ENCODE data around the gene FOXO6. TPM values are rescaled to one million over a fixed set of nuclear protein-coding genes. Genes with fewer than 3 reads are reported as not detected.

Gene FOXO6
- total RNA-seq, 1 donor from 2014 or later = 2.1 TPM

DNA sequence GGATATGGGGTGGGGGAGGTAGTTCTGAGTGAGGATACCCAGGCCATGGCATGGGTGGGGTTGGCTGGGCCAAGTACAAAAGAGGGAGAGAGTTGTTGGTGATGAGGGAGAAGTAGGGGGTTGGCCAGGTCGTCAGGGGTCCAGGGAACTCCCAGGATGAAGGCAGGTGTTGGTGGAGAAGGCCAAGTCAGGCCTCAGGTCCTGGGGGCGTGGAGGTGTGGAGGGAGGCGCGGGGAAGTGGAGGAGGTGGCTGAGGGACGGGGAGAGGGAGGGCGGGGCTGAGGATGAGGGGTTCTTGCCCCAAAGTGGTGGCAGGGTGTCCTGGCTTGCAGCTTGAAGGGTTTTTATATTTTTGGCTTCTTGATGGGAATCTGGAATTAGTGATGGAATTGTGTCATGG, 61.1 kb downstream of the FOXO6 start:
- no peaks in the 10 kb centered on the region for H3K27me3 ChIP-seq (ENCODE audit: low read depth)
- H3K4me1 ChIP-seq = peaks cover 16% of the 10 kb centered on the region
- no peak for DNase-seq
- H3K36me3 ChIP-seq = no peaks in the 10 kb centered on the region
- no peaks in the 10 kb centered on the region for H3K9me3 ChIP-seq (replicated peaks)
- intact Hi-C loops (cut with micrococcal nuclease) = no loop called here
- TF ChIP-seq, protein P1, sequence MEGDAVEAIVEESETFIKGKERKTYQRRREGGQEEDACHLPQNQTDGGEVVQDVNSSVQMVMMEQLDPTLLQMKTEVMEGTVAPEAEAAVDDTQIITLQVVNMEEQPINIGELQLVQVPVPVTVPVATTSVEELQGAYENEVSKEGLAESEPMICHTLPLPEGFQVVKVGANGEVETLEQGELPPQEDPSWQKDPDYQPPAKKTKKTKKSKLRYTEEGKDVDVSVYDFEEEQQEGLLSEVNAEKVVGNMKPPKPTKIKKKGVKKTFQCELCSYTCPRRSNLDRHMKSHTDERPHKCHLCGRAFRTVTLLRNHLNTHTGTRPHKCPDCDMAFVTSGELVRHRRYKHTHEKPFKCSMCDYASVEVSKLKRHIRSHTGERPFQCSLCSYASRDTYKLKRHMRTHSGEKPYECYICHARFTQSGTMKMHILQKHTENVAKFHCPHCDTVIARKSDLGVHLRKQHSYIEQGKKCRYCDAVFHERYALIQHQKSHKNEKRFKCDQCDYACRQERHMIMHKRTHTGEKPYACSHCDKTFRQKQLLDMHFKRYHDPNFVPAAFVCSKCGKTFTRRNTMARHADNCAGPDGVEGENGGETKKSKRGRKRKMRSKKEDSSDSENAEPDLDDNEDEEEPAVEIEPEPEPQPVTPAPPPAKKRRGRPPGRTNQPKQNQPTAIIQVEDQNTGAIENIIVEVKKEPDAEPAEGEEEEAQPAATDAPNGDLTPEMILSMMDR (IDR thresholded peaks at IDR 0.05; ENCODE audit: borderline replicate concordance) = no peak
- no peak overlapping the region for H3K27ac ChIP-seq (replicated peaks)
- no peak overlapping the region for H3K4me3 ChIP-seq

DNA sequence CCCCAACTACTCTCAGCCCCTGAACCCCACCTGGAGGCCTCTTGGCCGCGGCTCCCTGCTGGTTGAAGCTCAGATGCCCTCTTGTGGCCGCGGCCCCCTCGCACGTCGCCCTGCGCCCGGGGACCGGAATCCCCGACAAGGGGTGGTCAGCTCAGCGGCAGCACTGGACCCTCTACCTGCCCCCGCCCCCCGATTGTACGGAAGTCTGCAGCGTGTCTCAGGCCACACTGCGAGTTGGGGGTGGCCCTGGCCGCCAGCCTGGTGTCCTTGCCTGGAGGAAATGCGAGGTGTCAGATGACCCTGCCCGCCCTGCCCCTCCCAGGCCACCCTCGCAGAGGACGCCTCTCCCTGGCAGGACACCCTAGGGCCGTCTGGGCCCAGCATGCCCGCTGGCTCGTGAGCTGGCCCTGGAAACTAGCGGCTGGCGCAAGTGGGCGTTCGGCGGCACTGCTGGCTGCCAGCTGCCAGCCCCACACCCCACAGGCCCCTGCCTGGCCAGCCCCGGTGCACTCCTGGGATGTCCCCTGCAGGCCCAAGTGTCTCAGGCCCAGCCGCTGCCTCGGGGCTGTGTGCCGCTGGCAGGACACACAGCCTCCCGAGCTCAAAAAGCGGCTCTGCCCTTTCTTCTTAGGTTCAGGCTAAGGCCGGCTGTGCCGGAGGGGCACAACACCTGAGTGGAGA, 62.4 kb downstream of the FOXO6 start:
- Histone ChIP-seq H3K9me3 (replicated peaks) (no peaks in the 10 kb centered on the region), H3K27ac (replicated peaks) (peak overlapping the region; percentile 80), H3K4me1 (peaks cover 8% of the 10 kb centered on the region), H3K27me3 (ENCODE audit: low read depth) (no peaks in the 10 kb centered on the region), H3K4me3 (peak overlapping the region; percentile 59), H3K36me3 (no peaks in the 10 kb centered on the region)
- peak; percentile 60 for DNase-seq
- TF ChIP-seq, protein P1 (IDR thresholded peaks at IDR 0.05; ENCODE audit: borderline replicate concordance) = peak; percentile 47
- intact Hi-C loops (cut with micrococcal nuclease) = no loop called here

DNA sequence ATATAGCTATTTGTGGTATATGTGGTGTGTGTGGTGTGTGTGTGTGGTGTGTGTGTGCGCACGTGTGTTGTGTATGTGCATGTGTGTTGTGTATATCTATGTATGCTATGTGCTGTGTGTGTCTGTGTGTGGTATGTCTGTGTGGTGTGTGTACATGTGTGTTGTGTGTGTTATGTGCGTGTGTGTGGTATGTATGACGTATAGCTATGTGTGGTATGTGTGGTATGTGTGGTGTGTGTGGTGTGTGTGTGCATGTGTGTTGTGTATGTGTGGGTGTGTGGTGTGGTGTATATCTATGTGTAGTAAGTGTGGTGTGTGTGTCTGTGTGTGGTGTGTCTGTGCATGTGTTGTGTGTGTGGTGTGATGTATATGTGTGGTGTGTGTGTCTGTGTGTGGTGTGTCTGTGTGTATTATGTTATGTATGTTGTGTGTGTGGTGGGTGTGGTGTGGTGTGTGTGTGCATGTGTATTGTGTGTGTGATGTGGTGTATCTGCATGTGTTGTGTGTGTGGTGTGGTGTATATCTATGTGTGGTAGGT, 63.4 kb downstream of the FOXO6 start:
- Histone ChIP-seq H3K4me1 (no peaks in the 10 kb centered on the region), H3K4me3 (peak overlapping the region; percentile 59), H3K9me3 (replicated peaks) (no peaks in the 10 kb centered on the region), H3K27me3 (ENCODE audit: low read depth) (no peaks in the 10 kb centered on the region), H3K36me3 (no peaks in the 10 kb centered on the region), H3K27ac (replicated peaks) (peak overlapping the region; percentile 80)
- TF ChIP-seq, protein P1 (IDR thresholded peaks at IDR 0.05; ENCODE audit: borderline replicate concordance) = no peak
- no peak for DNase-seq
- intact Hi-C loops (cut with micrococcal nuclease) = no loop called here

DNA sequence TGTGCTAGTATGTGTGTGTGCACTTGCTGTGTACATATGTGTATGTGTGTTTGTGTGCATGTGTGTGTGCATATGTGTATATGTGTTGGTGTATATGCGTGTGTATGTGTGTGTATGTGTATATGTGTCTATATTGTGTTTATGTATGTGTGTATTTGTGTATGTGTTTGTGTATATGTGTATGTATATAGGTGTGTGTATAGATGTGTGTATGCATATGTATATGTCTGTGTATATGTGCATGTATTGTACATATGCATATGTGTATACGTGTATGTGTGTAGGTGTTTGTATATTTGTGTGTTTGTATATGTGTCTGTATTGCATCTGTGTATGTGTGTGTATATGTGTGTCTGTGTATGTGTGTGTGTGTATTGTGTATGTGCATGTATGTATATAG, 64.1 kb downstream of the FOXO6 start:
- no peaks in the 10 kb centered on the region for H3K36me3 ChIP-seq
- intact Hi-C loops (cut with micrococcal nuclease) = no loop called here
- H3K9me3 ChIP-seq (replicated peaks) = no peaks in the 10 kb centered on the region
- TF ChIP-seq, protein P1 (IDR thresholded peaks at IDR 0.05; ENCODE audit: borderline replicate concordance) = no peak
- H3K4me1 ChIP-seq = peaks cover 1% of the 10 kb centered on the region
- no peak overlapping the region for H3K4me3 ChIP-seq
- H3K27ac ChIP-seq (replicated peaks) = no peak overlapping the region
- H3K27me3 ChIP-seq (ENCODE audit: low read depth) = no peaks in the 10 kb centered on the region
- DNase-seq = no peak

DNA sequence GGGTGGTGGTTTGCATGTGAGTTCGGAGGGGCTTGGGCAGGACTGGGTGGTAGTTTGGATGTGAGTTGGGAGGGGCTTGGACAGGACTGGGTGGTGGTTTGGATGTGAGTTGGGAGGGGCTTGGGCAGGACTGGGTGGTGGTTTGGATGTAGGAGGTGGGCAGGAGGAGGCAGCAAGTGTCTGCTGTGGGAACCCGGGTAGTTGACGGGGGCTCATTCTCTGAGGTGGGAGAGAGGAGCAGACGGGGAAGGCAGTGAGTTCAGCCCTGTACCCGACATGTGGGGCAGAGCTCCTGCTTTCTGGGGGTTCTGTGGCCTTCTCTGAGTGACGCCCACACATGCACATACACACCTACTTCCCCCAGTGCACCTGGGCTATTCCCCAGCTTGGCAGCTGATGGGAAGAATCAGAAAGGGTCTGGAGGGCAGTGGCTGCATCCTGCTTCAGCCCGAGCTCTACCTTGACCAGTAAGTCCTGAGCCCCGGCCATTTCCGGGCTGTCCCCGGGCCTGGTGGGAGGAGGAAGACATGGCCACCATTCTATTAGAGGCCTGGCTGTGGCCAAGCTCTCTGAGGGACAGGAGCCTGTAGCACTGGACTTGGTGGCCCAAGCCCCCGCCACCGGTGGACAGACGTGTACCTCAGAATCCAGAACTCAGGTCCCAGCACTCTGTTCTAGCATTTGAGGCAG, 65.1 kb downstream of the FOXO6 start:
- Histone ChIP-seq H3K9me3 (replicated peaks) (no peaks in the 10 kb centered on the region), H3K4me3 (no peak overlapping the region), H3K27me3 (ENCODE audit: low read depth) (no peaks in the 10 kb centered on the region), H3K27ac (replicated peaks) (no peak overlapping the region), H3K4me1 (peaks cover 10% of the 10 kb centered on the region), H3K36me3 (no peaks in the 10 kb centered on the region)
- no peak for DNase-seq
- TF ChIP-seq, protein P1 (IDR thresholded peaks at IDR 0.05; ENCODE audit: borderline replicate concordance) = no peak
- intact Hi-C loops (cut with micrococcal nuclease) = no loop called here
